ENCODE results near the gene CAPN15. TPM values are rescaled to one million over a fixed set of nuclear protein-coding genes. Genes with fewer than 3 reads are reported as not detected.

Gene CAPN15
- total RNA-seq, 4 donors from 2014 or later, result 16.4 to 87.2 (median 22.0) TPM

- ATAC-seq (ENCODE audit: low FRiP score), result no peak
- no peak for TF ChIP-seq CTCF (IDR thresholded peaks at IDR 0.05)
- no peak for DNase-seq (ENCODE audit: low spot score)
Observed at GRCh38 chr16:534856-535445, 7.4 kb downstream of the CAPN15 start.

GRCh38 chr16:535446-536405, 8.2 kb downstream of the CAPN15 start:
- ATAC-seq (ENCODE audit: low FRiP score) (no peak), DNase-seq (ENCODE audit: low spot score) (no peak)
- no peak for TF ChIP-seq CTCF (IDR thresholded peaks at IDR 0.05)

- DNase-seq (ENCODE audit: low spot score), result no peak
- no peak for TF ChIP-seq CTCF (IDR thresholded peaks at IDR 0.05)
- ATAC-seq (ENCODE audit: low FRiP score), result no peak
Observed at GRCh38 chr16:536746-537145, 9.2 kb downstream of the CAPN15 start.

GRCh38 chr16:537415-538335, 10.2 kb downstream of the CAPN15 start:
- TF ChIP-seq CTCF (IDR thresholded peaks at IDR 0.05), result no peak
- ATAC-seq (ENCODE audit: low FRiP score), result no peak
- no peak for DNase-seq (ENCODE audit: low spot score)

- DNase-seq (ENCODE audit: low spot score) (no peak), ATAC-seq (ENCODE audit: low FRiP score) (no peak)
- no peak for TF ChIP-seq CTCF (IDR thresholded peaks at IDR 0.05)
Observed at GRCh38 chr16:539901-540530, 12.5 kb downstream of the CAPN15 start.

- DNase-seq (ENCODE audit: low spot score), result no peak
- ATAC-seq (ENCODE audit: low FRiP score), result no peak
- no peak for TF ChIP-seq CTCF (IDR thresholded peaks at IDR 0.05)
Observed at GRCh38 chr16:540645-541340, 13.3 kb downstream of the CAPN15 start.
